Stimulated activated CD8-positive, alpha-beta memory T cell treated with anti-CD3 and anti-CD28 coated beads, Interleukin-7, amount 100 ng/mL, for 48 hours (primary cell): Measurements from ENCODE around the gene ZNF146.
"Not testable (repeated sequence)": the region's sequence is repeated elsewhere in the genome, so short reads cannot be mapped to it uniquely, and the experiment has no call there.

Source experiments
- DNase-seq, 2 donors: peaks; one replicate each; pipeline ENCODE4 v3.0.0-alpha.2; 2020; ENCODE audit warnings: low read depth in 1 of 2; ENCODE audit errors: extremely low read depth in 1 of 2

ZNF146 gene

DNA sequence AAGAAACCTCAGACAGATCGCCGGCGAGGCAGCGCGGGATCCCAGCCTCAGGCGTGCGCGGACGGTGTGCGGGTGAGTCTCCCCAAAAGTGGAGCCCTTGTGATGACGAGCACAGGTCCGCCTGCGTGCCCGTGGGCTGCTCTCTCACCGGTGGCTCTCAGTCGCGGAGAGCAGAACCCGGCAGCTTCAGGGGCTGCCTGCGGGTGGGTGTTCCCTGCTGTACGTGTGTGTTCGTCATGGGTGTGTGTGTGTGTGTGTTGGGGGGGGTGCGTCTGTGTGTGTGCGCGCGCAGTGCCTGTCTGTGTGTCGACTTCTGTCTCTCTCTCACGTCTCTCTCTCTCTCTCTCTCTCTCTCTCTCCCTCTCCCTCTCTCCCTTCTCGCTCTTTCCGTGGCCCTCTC lies 54.4 kb downstream of the ZNF146 start:
- DNase-seq, result not testable (repeated sequence)
